Hair follicle dermal papilla cell (primary cell): ENCODE results near the gene GABRA4. TPM values are rescaled to one million over a fixed set of nuclear protein-coding genes. Genes with fewer than 3 reads are reported as not detected.

Source experiments
- total RNA-seq: library from RNA; depleted of rRNA; stranded (reverse); fragments of >200 nt; gene quantifications from 2 replicates; pipeline ENCODE4 v1.2.3, GENCODE V29; 2012

The GABRA4 gene
- not detected in 2 replicates for total RNA-seq

GRCh38 chr4:46993075-46994006 lies at the start of gene GABRA4:
Gene GABRA4, minus strand, starts transcription at chr4:46993581. Its CDS starts 157 bp downstream, at chr4:46993424.

GRCh38 chr4:47031011-47031678 lies 37.8 kb upstream of the GABRA4 start, which contains the start of gene GABRB1:
Gene GABRB1, plus strand, starts transcription at chr4:47031567.

GRCh38 chr4:46909078-46909477 lies 84.3 kb downstream of the GABRA4 start, which contains the start of gene COX7B2:
Gene COX7B2, minus strand, starts transcription at chr4:46909245. Its CDS starts 174,053 bp downstream, at chr4:46735192.

Other genes starting within 250 kb of the GABRA4 start
- not detected in 2 replicates for gene COX7B2, start 84.3 kb downstream of the GABRA4 start, total RNA-seq
- not detected in 2 replicates for gene GABRB1, start 38.0 kb upstream of the GABRA4 start, total RNA-seq